ENCODE data around the gene SNTB2. TPM values are rescaled to one million over a fixed set of nuclear protein-coding genes. Genes with fewer than 3 reads are reported as not detected.
"Not testable (repeated sequence)": the region's sequence is repeated elsewhere in the genome, so short reads cannot be mapped to it uniquely, and the experiment has no call there.

The SNTB2 gene
- total and polyA plus RNA-seq, 9 of the 15 experiments (the other 6 are each of a cell fraction or from before 2014, with no cell fraction given) = 1.2 to 13.7 (median 5.7) TPM

DNA sequence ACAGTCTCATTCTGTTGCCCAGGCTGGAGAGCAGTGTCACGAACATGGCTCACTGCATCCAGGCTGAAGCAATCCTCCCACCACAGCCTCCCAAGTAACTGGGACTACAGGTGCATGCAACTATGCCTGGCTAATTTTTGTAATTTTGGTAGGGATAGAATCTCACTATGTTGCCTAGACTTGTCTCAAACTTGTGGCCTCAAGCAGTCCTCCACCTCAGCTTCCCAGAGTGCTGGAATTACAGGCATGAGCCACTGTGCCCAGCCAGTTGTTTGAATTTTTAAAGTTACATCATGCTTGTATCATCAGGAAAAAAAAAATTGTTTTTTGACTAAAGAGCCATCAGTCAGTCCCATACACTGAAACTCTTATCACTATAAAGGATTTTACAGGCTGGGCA is 107.1 kb downstream of the SNTB2 start:
- no TSS peak for BruUV-seq (replicated peaks)
- DNase-seq (ENCODE audit: extremely low read depth in 1 of 4, low spot score in 3 of 4) (no peak), FAIRE-seq (no peak), ATAC-seq (no peak)
- intact Hi-C loops (cut with micrococcal nuclease) (no loop called here), in situ Hi-C loops (cut with MboI) (no loop called here)
- ChIA-PET CTCF (ENCODE audit: low intra/inter-chr PET ratio) (no interaction called here), POLR2A (interaction anchor here (1.0 kb wide), 1 partner anchor 9 kb away, joined by 3 read pairs; no protein-coding TSS in a partner anchor)
- H3K27ac ChIP-seq (ENCODE audit: extremely low read depth, low read depth, low read length) = no peak overlapping the region
- no peak overlapping the region for H3K9ac ChIP-seq (ENCODE audit: insufficient read depth in 1 of 2, low read depth in 2 of 2, low read length in 2 of 2)
- H3K36me3 ChIP-seq (ENCODE audit: control insufficient read depth, insufficient read depth, low read length) = no peaks in the 10 kb centered on the region
- H2AFZ ChIP-seq (ENCODE audit: low read depth, low read length) = no peak overlapping the region
- H3K9me1 ChIP-seq (ENCODE audit: control insufficient read depth, insufficient read depth, low read length) = no peaks in the 10 kb centered on the region
- H3K4me3 ChIP-seq = no peak overlapping the region
- H3K9me3 ChIP-seq (replicated peaks; ENCODE audit: control insufficient read depth, insufficient read depth, low read depth, low read length) = no peaks in the 10 kb centered on the region
- H3K79me2 ChIP-seq (ENCODE audit: control insufficient read depth, insufficient read depth, low read length) = no peaks in the 10 kb centered on the region
- no peak overlapping the region for H3K4me2 ChIP-seq (ENCODE audit: insufficient read depth, low read length)
- WGBS (ENCODE audit: insufficient coverage, low coverage, missing lambda C conversion rate) = 88% methylated on average over 1 of the region's 1 CpG
- peaks cover 0 to 2% of the 10 kb centered on the region in 2 experiments; a peak in 1 of 5 replicates for H3K4me1 ChIP-seq (replicated peaks in 1 of 2; ENCODE audit: control insufficient read depth in 2 of 2, insufficient read depth in 2 of 2, low read length in 2 of 2)
- H3K27me3 ChIP-seq (ENCODE audit: control insufficient read depth in 2 of 2, insufficient read depth in 2 of 2, low read length in 2 of 2) = no peaks in the 10 kb centered on the region
- H4K20me1 ChIP-seq (replicated peaks; ENCODE audit: control insufficient read depth, insufficient read depth, low read length) = no peaks in the 10 kb centered on the region
- no peak for TF ChIP-seq SNRNP70 (optimal IDR thresholded peaks at IDR 0.05; ENCODE audit: low read depth, low read length)
- TF ChIP-seq EHMT2 (IDR thresholded peaks at IDR 0.05) = no peak
- TF ChIP-seq GABPA (tag; conservative IDR thresholded peaks at IDR 0.05; ENCODE audit: low read depth) = no peak
- no peak for TF ChIP-seq PCBP2 (IDR thresholded peaks at IDR 0.05; ENCODE audit: low read depth, low read length, poor library complexity, severe bottlenecking)
- no peak for TF ChIP-seq ZC3H4 (CRISPR knock-in tag; IDR thresholded peaks at IDR 0.05; ENCODE audit: borderline replicate concordance)
- no peak for TF ChIP-seq STAT5B (CRISPR knock-in tag; IDR thresholded peaks at IDR 0.05)
- no peak for TF ChIP-seq ZNF707 (CRISPR knock-in tag; conservative IDR thresholded peaks at IDR 0.05)
- no peak for TF ChIP-seq SMARCB1 (IDR thresholded peaks at IDR 0.05; ENCODE audit: insufficient read length, low read depth)
- no peak for TF ChIP-seq HOXB6 (CRISPR knock-in tag; IDR thresholded peaks at IDR 0.05; ENCODE audit: borderline replicate concordance)

GRCh38 chr16:69296771-69297170 is 109.8 kb downstream of the SNTB2 start:
- in situ Hi-C loops (cut with MboI); H4K20me1 ChIP-seq (replicated peaks; ENCODE audit: control insufficient read depth, insufficient read depth, low read length); H3K9ac ChIP-seq (ENCODE audit: insufficient read depth in 1 of 2, low read depth in 2 of 2, low read length in 2 of 2); CTCF ChIA-PET (ENCODE audit: low intra/inter-chr PET ratio); H3K9me3 ChIP-seq (replicated peaks; ENCODE audit: control insufficient read depth, insufficient read depth, low read depth, low read length); ATAC-seq; BruUV-seq (replicated peaks); H3K9me1 ChIP-seq (ENCODE audit: control insufficient read depth, insufficient read depth, low read length); H2AFZ ChIP-seq (ENCODE audit: low read depth, low read length); H3K4me2 ChIP-seq (ENCODE audit: insufficient read depth, low read length); H3K27ac ChIP-seq (ENCODE audit: extremely low read depth, low read depth, low read length); H3K36me3 ChIP-seq (ENCODE audit: control insufficient read depth, insufficient read depth, low read length); intact Hi-C loops (cut with micrococcal nuclease); FAIRE-seq; H3K4me3 ChIP-seq; H3K4me1 ChIP-seq (replicated peaks in 1 of 2; ENCODE audit: control insufficient read depth in 2 of 2, insufficient read depth in 2 of 2, low read length in 2 of 2); DNase-seq (ENCODE audit: extremely low read depth in 1 of 4, low spot score in 3 of 4); H3K27me3 ChIP-seq (ENCODE audit: control insufficient read depth in 2 of 2, insufficient read depth in 2 of 2, low read length in 2 of 2); H3K79me2 ChIP-seq (ENCODE audit: control insufficient read depth, insufficient read depth, low read length): not testable (repeated sequence)
- WGBS (ENCODE audit: insufficient coverage, low coverage, missing lambda C conversion rate) = 91% methylated on average over 7 of the region's 7 CpGs
- POLR2A ChIA-PET = interaction anchor here (0.9 kb wide), 1 partner anchor 33 kb away, joined by 3 read pairs; the partner anchor contains the start of gene PDF

Data from K562 (cell line).